Right cardiac atrium (tissue), 5 donors: ENCODE results near the gene SUPV3L1. TPM values are rescaled to one million over a fixed set of nuclear protein-coding genes. Genes with fewer than 3 reads are reported as not detected.
"Not testable (repeated sequence)": the region's sequence is repeated elsewhere in the genome, so short reads cannot be mapped to it uniquely, and the experiment has no call there.

Source experiments
- ATAC-seq, 2 donors: fragments of 200-7000 bp; cut with Tn5 transposase; one replicate each; pipeline versions ENCODE4 v1.8.0 to v1.9.1; 2020; ENCODE audit warnings: moderate library complexity in 2 of 2, mild to moderate bottlenecking in 1 of 2
- DNase-seq, 3 donors: peaks; one replicate each; pipeline ENCODE4 v3.0.0-alpha.2; 2020
- H3K27ac ChIP-seq: one replicate; pipeline ENCODE4 v1.5.1; 2013; ENCODE audit warnings: mild to moderate bottlenecking, low read length, control low read depth, moderate library complexity
- H3K27me3 ChIP-seq: one replicate; pipeline ENCODE4 v1.6.1; 2013; ENCODE audit not compliant: control insufficient read depth, insufficient read depth
- H3K4me1 ChIP-seq: one replicate; pipeline ENCODE4 v1.6.1; 2013; ENCODE audit warnings: low read length; ENCODE audit not compliant: control insufficient read depth, insufficient read depth
- H3K4me3 ChIP-seq: one replicate; pipeline ENCODE4 v1.5.1; 2013; ENCODE audit warnings: low read length, control low read depth
- H3K9me3 ChIP-seq: one replicate; pipeline ENCODE4 v1.6.1; 2013; ENCODE audit warnings: low read length; ENCODE audit not compliant: control insufficient read depth
- WGBS: extraction: QIAGEN DNeasy Blood & Tissue Kit; methylation state at CpG from one replicate; pipeline ENCODE4 v1.1.7; 2013; 5-methylcytosine and 5-hydroxymethylcytosine counted together
- intact Hi-C, 4 donors: fragments of 100-400 bp; cut with DNase I; formaldehyde crosslinking; loops; one replicate each; pipeline versions ENCODE4 v1.11.0 to v1.14.0; 2022 to 2023
- polyA plus RNA-seq: library from polyadenylated mRNA; stranded (reverse); fragments of 200-250 nt; gene quantifications from one replicate; pipeline ENCODE4 v1.2.3, GENCODE V29; 2013
- total RNA-seq, 4 donors: library from RNA; stranded (reverse); fragmentation: NEBNext Ultra II Directional; extraction: Animal tissue kit (Norgen Biotek cat#: 25700); gene quantifications; one replicate each; pipeline ENCODE4 v1.2.1, GENCODE V29; 2021
- donor health status: healthy with polysubstance abuse.
- donor health status: DM: no; HTN: yes; CAD: no.
- donor health status: DM: no; HTN: no; CAD: no.
- donor health status: DM: no; HTN: yes; CAD: no; lungs with severe emphysema.
- donor health status: DM: yes; HTN: yes; CAD: no.

SUPV3L1 gene
- total and polyA plus RNA-seq, 5 donors, result 29.9 to 53.5 (median 35.8) TPM

DNA sequence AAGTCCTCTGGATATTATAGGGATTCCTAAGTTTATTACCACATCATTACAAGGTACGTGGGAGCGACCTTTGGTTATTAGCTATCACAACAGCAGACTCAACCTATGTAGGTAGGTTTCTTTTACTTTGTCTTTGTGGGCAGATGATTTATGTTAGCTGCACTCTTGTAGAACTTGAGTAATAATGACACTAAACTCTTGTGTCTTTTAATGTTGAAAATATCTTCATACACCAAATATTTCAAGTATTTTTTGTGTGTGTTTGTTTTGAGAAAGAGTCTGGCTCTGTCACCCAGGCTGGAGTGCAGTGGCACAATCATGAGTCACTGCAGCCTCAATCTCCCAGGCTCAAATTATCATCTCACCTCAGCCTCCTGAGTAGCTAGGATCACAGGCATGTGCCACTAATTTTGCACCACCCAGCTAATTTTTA lies 19.2 kb upstream of the SUPV3L1 start:
- ATAC-seq (no peak), DNase-seq (no peak)
- intact Hi-C loops, result no loop called here
- no peaks in the 10 kb centered on the region for H3K27me3 ChIP-seq
- no peaks in the 10 kb centered on the region for H3K4me1 ChIP-seq
- no peak overlapping the region for H3K27ac ChIP-seq
- no peaks in the 10 kb centered on the region for H3K9me3 ChIP-seq
- WGBS, result 96% methylated on average over 2 of the region's 2 CpGs
- no peak overlapping the region for H3K4me3 ChIP-seq

DNA sequence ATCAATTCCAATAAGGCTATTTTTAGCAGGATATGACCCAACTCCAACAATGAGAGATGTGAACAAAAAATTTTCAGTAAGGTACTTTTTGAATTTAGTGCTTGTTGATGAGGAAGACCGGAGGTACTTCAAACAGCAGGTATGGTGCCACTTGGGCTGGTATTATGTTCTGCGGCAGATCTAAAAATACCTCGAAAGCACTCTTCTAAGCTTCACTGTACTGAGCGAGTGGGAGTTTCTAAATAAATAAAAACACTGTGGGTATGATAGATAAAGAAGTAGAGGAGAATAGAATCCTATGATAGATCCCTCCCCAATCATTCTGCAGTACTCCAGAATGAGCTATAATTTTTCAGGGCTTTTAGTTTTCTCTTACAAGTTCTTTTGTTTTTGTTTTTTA lies 11.5 kb upstream of the SUPV3L1 start:
- intact Hi-C loops, result no loop called here
- DNase-seq (no peak), ATAC-seq (no peak)
- no peak overlapping the region for H3K27ac ChIP-seq
- H3K4me1 ChIP-seq, result no peaks in the 10 kb centered on the region
- H3K4me3 ChIP-seq, result no peak overlapping the region
- no peaks in the 10 kb centered on the region for H3K9me3 ChIP-seq
- H3K27me3 ChIP-seq, result no peaks in the 10 kb centered on the region
- WGBS, result 78% methylated on average over 4 of the region's 4 CpGs

DNA sequence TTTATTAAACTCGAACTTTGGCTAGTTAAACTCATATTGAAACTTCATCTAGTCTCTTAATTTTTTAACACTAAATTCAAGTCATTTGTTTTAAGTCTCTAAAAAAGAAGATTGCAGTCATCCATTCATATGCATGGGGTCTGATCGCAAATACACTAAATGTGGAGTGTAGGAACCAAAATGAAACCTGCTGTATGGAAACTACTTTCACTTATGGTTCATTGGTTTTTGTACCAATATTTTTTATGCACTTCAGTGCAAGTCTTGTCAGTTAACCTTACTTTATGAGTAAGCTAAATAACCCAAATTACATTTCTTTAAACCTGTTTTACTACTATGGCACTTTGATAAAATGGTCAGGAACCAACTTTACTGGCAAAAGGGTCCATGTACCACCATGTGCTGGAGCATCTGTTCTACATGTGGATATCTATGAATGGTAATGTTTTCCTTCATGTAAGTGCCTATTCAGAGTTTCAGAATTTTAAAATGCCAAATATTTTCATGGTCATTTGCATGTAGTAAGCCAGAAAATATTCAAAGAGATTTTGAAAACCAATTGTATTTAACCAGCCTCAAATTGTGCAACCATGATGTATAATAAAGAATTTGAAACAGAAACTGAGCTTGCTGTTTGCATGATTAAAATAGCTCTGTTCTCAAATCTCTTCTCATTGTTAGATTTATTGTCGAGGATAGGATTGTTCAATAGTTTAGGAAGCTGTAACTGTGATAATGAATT lies 7.6 kb upstream of the SUPV3L1 start:
- H3K4me1 ChIP-seq, result no peaks in the 10 kb centered on the region
- intact Hi-C loops, result no loop called here

DNA sequence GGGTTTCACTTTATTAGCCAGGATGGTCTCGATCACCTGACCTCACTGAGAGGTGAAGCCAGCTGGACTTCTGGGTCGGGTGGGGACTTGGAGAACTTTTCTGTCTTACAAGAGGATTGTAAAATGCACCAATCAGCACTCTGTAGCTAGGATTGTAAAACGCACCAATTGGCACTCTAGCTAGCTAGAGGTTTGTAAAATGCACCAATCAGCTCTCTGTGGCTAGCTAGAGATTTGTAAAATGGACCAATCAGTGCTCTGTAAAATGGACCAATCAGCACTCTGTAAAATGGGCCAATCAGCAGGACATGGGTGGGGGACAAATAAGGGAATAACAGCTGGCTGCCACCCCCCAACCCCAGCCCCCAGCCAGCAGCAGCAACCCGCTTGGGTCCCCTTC lies 4.7 kb upstream of the SUPV3L1 start:
- intact Hi-C loops, H3K27me3 ChIP-seq, DNase-seq, H3K4me1 ChIP-seq, ATAC-seq, H3K27ac ChIP-seq, H3K9me3 ChIP-seq, H3K4me3 ChIP-seq: not testable (repeated sequence)
- WGBS, result 96% methylated on average over 4 of the region's 4 CpGs

More for the DNA sequence above, 7.6 kb upstream of the SUPV3L1 start:
- Histone ChIP-seq H3K27me3 (no peaks in the 10 kb centered on the region), H3K9me3 (no peaks in the 10 kb centered on the region), H3K27ac (no peak overlapping the region), H3K4me3 (no peak overlapping the region)
- DNase-seq, result no peak
- no peak for ATAC-seq
- WGBS, result 91% methylated on average over 3 of the region's 3 CpGs

DNA sequence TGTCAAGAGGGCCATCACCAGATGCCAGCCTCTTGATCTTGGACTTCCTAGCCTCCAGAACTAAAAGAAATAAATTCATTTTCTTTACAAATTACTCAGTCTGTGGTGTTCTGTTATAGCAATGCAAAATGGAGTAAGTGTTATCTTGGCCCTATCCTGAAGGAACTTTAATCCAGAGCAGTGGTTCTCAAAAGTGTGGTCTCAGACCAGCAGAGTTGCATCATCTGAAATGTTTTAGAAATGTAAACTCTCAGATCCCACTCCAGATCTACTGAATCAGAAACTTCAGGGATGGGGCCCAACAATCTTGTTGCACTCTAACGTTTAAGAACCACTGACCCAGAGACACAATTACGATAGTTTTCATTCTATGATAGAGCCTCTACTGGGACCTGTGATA lies 3.2 kb upstream of the SUPV3L1 start:
- Histone ChIP-seq H3K4me1 (no peaks in the 10 kb centered on the region), H3K27ac (no peak overlapping the region), H3K9me3 (no peaks in the 10 kb centered on the region), H3K27me3 (no peaks in the 10 kb centered on the region), H3K4me3 (no peak overlapping the region)
- DNase-seq (no peak), ATAC-seq (no peak)
- intact Hi-C loops, result no loop called here
- WGBS, result 86% methylated on average over 2 of the region's 2 CpGs

DNA sequence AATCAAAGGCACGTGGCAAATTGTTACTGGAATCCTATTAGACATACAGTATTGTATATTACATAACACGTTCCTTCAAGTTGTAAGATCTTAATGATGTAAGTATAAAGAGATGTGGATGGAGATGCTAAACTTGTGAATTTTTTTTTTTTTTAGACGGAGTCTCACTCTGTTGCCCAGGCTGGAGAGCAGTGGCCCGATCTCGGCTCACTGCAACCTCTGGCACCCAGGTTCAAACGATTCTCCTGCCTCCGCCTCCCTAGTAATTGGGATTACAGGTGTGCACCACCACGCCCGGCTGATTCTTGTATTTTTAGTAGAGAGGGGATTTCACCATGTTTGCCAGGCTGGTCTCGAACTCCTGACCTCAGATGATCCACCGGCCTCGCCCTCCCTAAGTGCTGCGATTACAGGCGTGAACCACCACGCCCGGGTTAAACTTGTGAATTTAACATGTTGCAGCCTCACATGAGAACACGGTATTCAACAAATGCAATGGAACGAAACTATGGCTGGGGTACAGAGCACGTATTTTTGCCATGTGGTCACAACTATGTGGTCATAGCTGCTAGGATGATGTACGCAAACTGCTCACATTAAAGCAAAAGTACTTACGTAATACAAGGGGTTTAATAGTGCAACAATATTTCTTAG lies 818 bp upstream of the SUPV3L1 start:
- no peaks in the 10 kb centered on the region for H3K9me3 ChIP-seq
- DNase-seq (peak in 1 of 3 donors; percentile 42), ATAC-seq (peak; percentile 23 to 25)
- no peaks in the 10 kb centered on the region for H3K4me1 ChIP-seq
- WGBS, result 37% methylated on average over 21 of the region's 21 CpGs
- intact Hi-C loops, result no loop called here
- peak overlapping the region; percentile 82 for H3K4me3 ChIP-seq
- H3K27me3 ChIP-seq, result no peaks in the 10 kb centered on the region
- H3K27ac ChIP-seq, result no peak overlapping the region

DNA sequence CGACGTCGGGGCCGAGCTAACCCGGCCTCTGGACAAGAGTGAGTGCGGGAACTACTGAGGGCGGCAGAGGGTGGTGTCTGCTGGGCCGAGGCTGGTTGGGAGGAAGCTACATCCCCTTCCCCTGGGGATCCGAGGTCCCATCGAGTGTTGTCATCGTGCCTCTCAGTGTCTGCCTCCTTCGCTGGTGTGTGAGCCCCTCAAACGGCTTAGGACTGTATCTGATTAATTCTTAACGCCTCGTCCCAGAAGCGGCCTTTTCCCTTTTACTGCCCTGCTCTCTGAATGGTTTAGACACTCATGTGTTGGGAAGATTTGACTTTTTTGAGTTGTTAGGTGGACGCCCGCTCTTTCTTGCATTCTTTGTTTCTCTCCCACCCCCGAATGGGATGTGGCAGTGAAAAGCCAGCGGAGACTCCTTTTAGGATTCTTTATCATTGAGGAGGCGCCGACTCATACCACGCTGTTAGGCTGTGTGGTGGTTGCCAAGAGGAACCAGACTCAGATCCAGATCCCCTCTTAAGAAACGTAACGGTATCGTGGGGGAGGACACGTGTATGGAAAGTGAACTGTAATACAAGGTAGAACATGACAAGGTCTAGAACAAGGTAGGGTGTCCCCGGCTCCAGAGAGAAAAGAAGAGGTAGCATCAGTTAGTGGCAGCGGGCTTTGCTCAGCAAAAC lies 631 bp downstream of the SUPV3L1 start:
- ATAC-seq, result no peak

DNA sequence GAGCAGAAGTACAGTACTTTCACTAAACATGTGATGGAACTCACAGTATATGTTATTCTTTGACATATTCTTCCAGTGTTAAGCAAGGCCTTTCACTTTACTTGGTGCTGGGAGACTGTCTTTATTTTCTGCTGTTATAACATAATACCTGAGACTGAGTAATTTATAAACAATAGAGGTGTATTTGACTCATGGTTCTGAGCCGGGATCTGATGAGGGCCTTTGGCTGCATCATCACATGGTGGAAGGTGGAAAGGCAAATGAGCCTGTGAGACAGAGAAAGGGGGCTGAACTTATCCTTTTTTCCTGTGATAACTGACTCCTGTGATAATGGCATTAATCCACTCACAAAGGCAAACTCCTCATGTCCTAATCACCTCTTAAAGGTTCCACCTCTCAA lies 1.4 kb downstream of the SUPV3L1 start:
- Histone ChIP-seq H3K4me3 (peak overlapping the region; percentile 82), H3K27me3 (no peaks in the 10 kb centered on the region), H3K4me1 (no peaks in the 10 kb centered on the region), H3K9me3 (no peaks in the 10 kb centered on the region), H3K27ac (no peak overlapping the region)
- DNase-seq, result no peak
- intact Hi-C loops, result no loop called here
- WGBS, result 65% methylated on average over 1 of the region's 1 CpG
- no peak for ATAC-seq

More for the DNA sequence above, 631 bp downstream of the SUPV3L1 start:
- intact Hi-C loops, result no loop called here
- WGBS, result 3% methylated on average over 29 of the region's 29 CpGs
- no peaks in the 10 kb centered on the region for H3K27me3 ChIP-seq
- H3K4me3 ChIP-seq, result peak overlapping the region; percentile 82
- DNase-seq, result no peak
- H3K9me3 ChIP-seq, result no peaks in the 10 kb centered on the region
- peak overlapping the region; percentile 87 for H3K27ac ChIP-seq
- H3K4me1 ChIP-seq, result no peaks in the 10 kb centered on the region

DNA sequence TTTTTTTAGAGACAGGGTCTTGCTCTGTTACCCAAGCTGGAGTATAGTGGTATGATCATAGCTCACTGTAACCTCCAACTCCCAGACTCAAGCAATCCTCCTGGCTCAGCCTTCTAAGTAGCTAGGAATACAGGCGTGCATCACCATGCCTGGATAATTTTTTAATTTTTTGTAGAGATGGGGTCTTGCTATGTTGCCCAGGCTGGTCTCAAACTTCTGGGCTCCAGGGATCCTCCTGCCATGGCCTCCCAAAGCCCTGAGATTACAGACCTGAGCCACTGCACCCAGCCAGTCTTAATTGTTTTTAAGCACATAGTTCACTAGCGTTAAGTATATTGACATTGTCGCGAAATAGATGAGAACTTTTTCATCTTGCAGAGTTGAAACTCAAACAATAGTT lies 2.0 kb downstream of the SUPV3L1 start:
- Histone ChIP-seq H3K27me3 (no peaks in the 10 kb centered on the region), H3K27ac (no peak overlapping the region), H3K9me3 (no peaks in the 10 kb centered on the region), H3K4me1 (no peaks in the 10 kb centered on the region), H3K4me3 (no peak overlapping the region)
- WGBS, result 90% methylated on average over 4 of the region's 4 CpGs
- intact Hi-C loops, result no loop called here
- no peak for DNase-seq
- ATAC-seq, result no peak

DNA sequence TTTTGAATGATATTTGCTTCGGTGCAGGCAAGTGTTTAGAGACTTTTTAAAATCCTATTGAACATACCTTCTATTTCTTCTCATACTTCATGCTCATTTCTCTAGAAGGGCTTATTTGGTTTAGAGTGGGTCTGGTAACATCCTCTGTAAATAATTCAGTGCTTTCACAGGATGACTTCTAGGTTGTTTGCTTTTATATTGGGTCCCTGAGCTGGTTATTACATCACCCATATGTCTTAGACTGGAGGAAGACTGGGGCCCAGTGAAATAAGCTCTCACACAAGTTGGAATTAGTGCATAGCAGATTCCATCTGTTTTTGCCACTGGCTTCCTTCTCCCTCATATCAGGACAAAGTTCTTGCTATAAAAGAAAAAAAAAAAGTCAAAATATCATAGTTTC lies 6.5 kb downstream of the SUPV3L1 start:
- Histone ChIP-seq H3K27me3 (no peaks in the 10 kb centered on the region), H3K9me3 (no peaks in the 10 kb centered on the region), H3K4me1 (no peaks in the 10 kb centered on the region), H3K27ac (no peak overlapping the region), H3K4me3 (no peak overlapping the region)
- intact Hi-C loops, result no loop called here
- 87% methylated on average over 1 of the region's 1 CpG for WGBS
- DNase-seq (no peak), ATAC-seq (no peak)

DNA sequence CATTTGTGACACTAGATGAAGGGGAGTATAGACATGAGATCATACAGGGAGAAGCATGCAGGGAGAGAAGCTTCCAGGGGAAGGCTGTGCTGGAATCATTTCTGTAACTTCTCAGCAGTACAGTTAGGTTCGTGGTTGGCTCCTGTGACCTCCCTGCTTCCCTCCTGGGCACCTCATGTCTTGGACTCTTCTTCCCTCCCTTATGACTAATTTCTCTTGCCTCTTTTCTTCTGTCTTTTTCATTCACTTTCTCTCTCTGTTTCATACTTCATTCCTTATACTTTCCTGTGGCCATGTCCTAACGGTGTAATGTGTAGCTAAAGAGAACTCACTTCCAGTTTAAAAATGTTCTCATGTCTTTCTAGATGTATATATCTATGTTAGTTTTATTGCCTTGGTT lies 21.0 kb downstream of the SUPV3L1 start:
- intact Hi-C loops, result no loop called here
- Histone ChIP-seq H3K27ac (no peak overlapping the region), H3K4me3 (no peak overlapping the region), H3K27me3 (no peaks in the 10 kb centered on the region), H3K9me3 (no peaks in the 10 kb centered on the region), H3K4me1 (no peaks in the 10 kb centered on the region)
- ATAC-seq (no peak), DNase-seq (no peak)
- whole genome bisulfite sequencing, result 76% methylated on average over 2 of the region's 2 CpGs
